ENCODE results near the gene GASK1B. TPM values are rescaled to one million over a fixed set of nuclear protein-coding genes. Genes with fewer than 3 reads are reported as not detected.

Gene GASK1B
- total and polyA plus RNA-seq, 5 donors from 2014 or later, result not detected

DNA sequence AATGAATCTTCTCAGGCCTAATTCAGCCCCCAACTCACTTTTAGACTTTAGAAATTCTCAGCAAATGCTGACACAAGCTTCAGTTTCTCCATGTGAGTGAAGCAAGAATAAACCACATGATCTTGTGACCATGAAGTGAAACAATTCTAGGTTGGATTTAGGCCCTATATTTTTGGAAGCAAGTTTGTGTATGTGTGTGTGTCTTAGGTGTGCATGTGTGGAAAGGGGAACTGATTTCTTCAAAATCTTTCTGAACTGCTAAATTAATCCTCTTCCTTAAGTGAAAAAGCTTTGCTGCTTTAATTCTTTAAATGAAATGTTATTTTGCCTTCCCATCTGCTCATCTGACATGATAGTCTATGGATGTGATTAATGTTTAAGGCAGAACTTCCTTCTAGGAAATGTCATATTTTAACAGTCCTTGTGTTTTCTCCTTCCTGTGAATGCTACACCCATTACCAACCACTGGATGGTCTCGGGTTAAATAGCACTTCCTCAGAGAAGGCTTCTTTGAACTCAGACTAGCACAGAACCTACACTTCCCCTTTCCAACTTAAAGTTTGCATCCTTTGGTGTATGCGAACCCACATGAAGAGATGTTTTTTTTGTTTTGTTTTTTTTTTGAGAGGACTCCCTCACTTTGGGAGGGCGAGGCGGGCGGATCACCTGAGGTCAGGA is 36.3 kb upstream of the GASK1B start:
- no peak for DNase-seq
- H3K4me3 ChIP-seq (ENCODE audit: low read depth, low read length), result no peak overlapping the region
- H3K27me3 ChIP-seq (ENCODE audit: control insufficient read depth, insufficient read depth, low read length), result no peaks in the 10 kb centered on the region
- Mint-ChIP-seq H3K27me3 (peaks cover 24% of the 10 kb centered on the region), H3K4me3 (no peak overlapping the region), H3K36me3 (no peaks in the 10 kb centered on the region), H3K9me3 (peaks cover 0 to 3% (median 2%) of the 10 kb centered on the region in 7 donors), H3K27ac (no peak overlapping the region), H3K4me1 (peaks cover 0 to 4% (median 0%) of the 10 kb centered on the region in 4 donors)
- H3K4me1 ChIP-seq (ENCODE audit: control insufficient read depth, insufficient read depth, low read length, poor library complexity, severe bottlenecking), result no peaks in the 10 kb centered on the region
- H3K36me3 ChIP-seq (ENCODE audit: control insufficient read depth, insufficient read depth, low read length), result no peaks in the 10 kb centered on the region
- H3K9me3 ChIP-seq (ENCODE audit: control insufficient read depth in 2 of 2, low read length in 2 of 2), result no peaks in the 10 kb centered on the region
- H3K27ac ChIP-seq (ENCODE audit: insufficient read depth, low read length, poor library complexity, severe bottlenecking), result no peak overlapping the region
- ATAC-seq (ENCODE audit: low read depth in 2 of 2), result no peak

GRCh38 chr4:158203929-158204328 is 31.1 kb upstream of the GASK1B start:
- Mint-ChIP-seq H3K9me3 (peaks cover 0 to 3% (median 0%) of the 10 kb centered on the region in 7 donors), H3K27me3 (peaks cover 4% of the 10 kb centered on the region), H3K27ac (no peak overlapping the region), H3K4me3 (no peak overlapping the region), H3K36me3 (no peaks in the 10 kb centered on the region), H3K4me1 (no peaks in the 10 kb centered on the region)
- DNase-seq, result no peak
- no peaks in the 10 kb centered on the region for H3K4me1 ChIP-seq (ENCODE audit: control insufficient read depth, insufficient read depth, low read length, poor library complexity, severe bottlenecking)
- no peaks in the 10 kb centered on the region for H3K27me3 ChIP-seq (ENCODE audit: control insufficient read depth, insufficient read depth, low read length)
- no peak overlapping the region for H3K4me3 ChIP-seq (ENCODE audit: low read depth, low read length)
- H3K36me3 ChIP-seq (ENCODE audit: control insufficient read depth, insufficient read depth, low read length), result no peaks in the 10 kb centered on the region
- ATAC-seq (ENCODE audit: low read depth in 2 of 2), result no peak
- H3K27ac ChIP-seq (ENCODE audit: insufficient read depth, low read length, poor library complexity, severe bottlenecking), result no peak overlapping the region
- no peaks in the 10 kb centered on the region for H3K9me3 ChIP-seq (ENCODE audit: control insufficient read depth in 2 of 2, low read length in 2 of 2)

- Histone ChIP-seq H3K36me3 (ENCODE audit: control insufficient read depth, insufficient read depth, low read length) (no peaks in the 10 kb centered on the region), H3K9me3 (ENCODE audit: control insufficient read depth in 2 of 2, low read length in 2 of 2) (no peaks in the 10 kb centered on the region), H3K27ac (ENCODE audit: insufficient read depth, low read length, poor library complexity, severe bottlenecking) (no peak overlapping the region), H3K4me1 (ENCODE audit: control insufficient read depth, insufficient read depth, low read length, poor library complexity, severe bottlenecking) (no peaks in the 10 kb centered on the region), H3K27me3 (ENCODE audit: control insufficient read depth, insufficient read depth, low read length) (no peaks in the 10 kb centered on the region), H3K4me3 (ENCODE audit: low read depth, low read length) (no peak overlapping the region)
- Mint-ChIP-seq H3K27ac (no peak overlapping the region), H3K36me3 (no peaks in the 10 kb centered on the region), H3K9me3 (peaks cover 0 to 3% (median 0%) of the 10 kb centered on the region in 7 donors), H3K27me3 (peaks cover 4% of the 10 kb centered on the region), H3K4me1 (no peaks in the 10 kb centered on the region), H3K4me3 (no peak overlapping the region)
- no peak for ATAC-seq (ENCODE audit: low read depth in 2 of 2)
- DNase-seq, result no peak
These were observed 30.6 kb upstream of the GASK1B start for GRCh38 chr4:158203436-158203835.

DNA sequence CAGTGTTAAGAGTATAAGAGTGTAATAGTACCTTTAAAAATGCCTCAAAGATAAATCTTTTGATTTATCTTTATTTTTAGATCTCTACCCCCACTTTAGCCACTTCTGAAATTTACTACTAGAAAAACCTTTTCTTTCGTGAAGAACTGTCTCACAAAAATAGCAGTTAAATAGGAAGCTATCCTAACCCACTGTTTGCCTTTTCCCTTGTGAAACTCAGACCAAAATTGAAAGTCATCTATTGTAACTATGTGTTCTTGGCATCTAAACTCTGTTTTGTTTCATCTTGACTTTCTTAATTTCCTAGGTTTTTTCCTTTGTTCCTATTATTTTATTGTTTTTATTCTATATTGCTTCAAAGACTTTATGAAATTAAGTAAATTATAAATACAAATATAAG is 29.7 kb upstream of the GASK1B start:
- Histone ChIP-seq H3K36me3 (ENCODE audit: control insufficient read depth, insufficient read depth, low read length) (no peaks in the 10 kb centered on the region), H3K27ac (ENCODE audit: insufficient read depth, low read length, poor library complexity, severe bottlenecking) (no peak overlapping the region), H3K4me1 (ENCODE audit: control insufficient read depth, insufficient read depth, low read length, poor library complexity, severe bottlenecking) (no peaks in the 10 kb centered on the region), H3K27me3 (ENCODE audit: control insufficient read depth, insufficient read depth, low read length) (no peaks in the 10 kb centered on the region), H3K9me3 (ENCODE audit: control insufficient read depth in 2 of 2, low read length in 2 of 2) (no peaks in the 10 kb centered on the region), H3K4me3 (ENCODE audit: low read depth, low read length) (no peak overlapping the region)
- no peak overlapping the region for H3K4me3 Mint-ChIP-seq
- no peaks in the 10 kb centered on the region for H3K4me1 Mint-ChIP-seq
- no peaks in the 10 kb centered on the region for H3K36me3 Mint-ChIP-seq
- no peak overlapping the region for H3K27ac Mint-ChIP-seq
- no peak for DNase-seq
- peaks cover 2% of the 10 kb centered on the region for H3K27me3 Mint-ChIP-seq
- ATAC-seq (ENCODE audit: low read depth in 2 of 2), result no peak
- H3K9me3 Mint-ChIP-seq, result peaks cover 0 to 2% (median 0%) of the 10 kb centered on the region in 7 donors

DNA sequence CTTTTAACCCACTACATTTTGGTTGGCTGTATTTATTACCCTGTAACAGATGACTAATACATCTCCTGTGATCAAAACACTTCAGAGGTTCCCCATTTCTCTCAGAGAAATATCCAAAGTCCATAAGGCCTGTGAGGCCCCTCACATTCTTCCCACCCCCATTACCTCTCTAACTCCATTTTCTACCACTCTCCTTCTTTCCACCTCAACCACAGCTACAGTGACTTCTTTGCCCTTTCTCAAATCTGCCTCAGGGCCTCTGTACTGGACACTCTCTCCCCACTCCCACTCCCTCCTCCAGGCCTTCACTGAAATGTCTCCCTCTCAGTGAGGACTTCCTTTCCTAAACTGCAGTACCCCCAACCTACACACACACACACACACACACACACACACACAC is 29.1 kb upstream of the GASK1B start:
- no peak for DNase-seq
- Histone ChIP-seq H3K4me1 (ENCODE audit: control insufficient read depth, insufficient read depth, low read length, poor library complexity, severe bottlenecking) (no peaks in the 10 kb centered on the region), H3K36me3 (ENCODE audit: control insufficient read depth, insufficient read depth, low read length) (no peaks in the 10 kb centered on the region), H3K27me3 (ENCODE audit: control insufficient read depth, insufficient read depth, low read length) (no peaks in the 10 kb centered on the region), H3K27ac (ENCODE audit: insufficient read depth, low read length, poor library complexity, severe bottlenecking) (no peak overlapping the region), H3K4me3 (ENCODE audit: low read depth, low read length) (no peak overlapping the region), H3K9me3 (ENCODE audit: control insufficient read depth in 2 of 2, low read length in 2 of 2) (no peaks in the 10 kb centered on the region)
- Mint-ChIP-seq H3K36me3 (no peaks in the 10 kb centered on the region), H3K27me3 (no peaks in the 10 kb centered on the region), H3K27ac (no peak overlapping the region), H3K4me1 (no peaks in the 10 kb centered on the region), H3K9me3 (peaks cover 0 to 2% (median 0%) of the 10 kb centered on the region in 7 donors), H3K4me3 (no peak overlapping the region)
- ATAC-seq (ENCODE audit: low read depth in 2 of 2), result no peak

GRCh38 chr4:158201322-158201721 is 28.5 kb upstream of the GASK1B start:
- no peak overlapping the region for H3K27ac ChIP-seq (ENCODE audit: insufficient read depth, low read length, poor library complexity, severe bottlenecking)

GRCh38 chr4:158200214-158200613 is 27.4 kb upstream of the GASK1B start:
- Mint-ChIP-seq H3K4me3 (no peak overlapping the region), H3K27me3 (no peaks in the 10 kb centered on the region), H3K9me3 (peaks cover 0 to 2% (median 0%) of the 10 kb centered on the region in 7 donors), H3K4me1 (no peaks in the 10 kb centered on the region), H3K36me3 (no peaks in the 10 kb centered on the region), H3K27ac (no peak overlapping the region)
- Histone ChIP-seq H3K27me3 (ENCODE audit: control insufficient read depth, insufficient read depth, low read length) (no peaks in the 10 kb centered on the region), H3K36me3 (ENCODE audit: control insufficient read depth, insufficient read depth, low read length) (no peaks in the 10 kb centered on the region), H3K27ac (ENCODE audit: insufficient read depth, low read length, poor library complexity, severe bottlenecking) (no peak overlapping the region), H3K9me3 (ENCODE audit: control insufficient read depth in 2 of 2, low read length in 2 of 2) (no peaks in the 10 kb centered on the region), H3K4me1 (ENCODE audit: control insufficient read depth, insufficient read depth, low read length, poor library complexity, severe bottlenecking) (no peaks in the 10 kb centered on the region), H3K4me3 (ENCODE audit: low read depth, low read length) (no peak overlapping the region)
- ATAC-seq (ENCODE audit: low read depth in 2 of 2) (no peak), DNase-seq (no peak)

More at GRCh38 chr4:158201322-158201721, 28.5 kb upstream of the GASK1B start:
- ATAC-seq (ENCODE audit: low read depth in 2 of 2) (no peak), DNase-seq (no peak)
- Histone ChIP-seq H3K9me3 (ENCODE audit: control insufficient read depth in 2 of 2, low read length in 2 of 2) (no peaks in the 10 kb centered on the region), H3K4me3 (ENCODE audit: low read depth, low read length) (no peak overlapping the region), H3K27me3 (ENCODE audit: control insufficient read depth, insufficient read depth, low read length) (no peaks in the 10 kb centered on the region), H3K4me1 (ENCODE audit: control insufficient read depth, insufficient read depth, low read length, poor library complexity, severe bottlenecking) (no peaks in the 10 kb centered on the region), H3K36me3 (ENCODE audit: control insufficient read depth, insufficient read depth, low read length) (no peaks in the 10 kb centered on the region)
- Mint-ChIP-seq H3K27ac (no peak overlapping the region), H3K9me3 (peaks cover 0 to 2% (median 0%) of the 10 kb centered on the region in 7 donors), H3K4me3 (no peak overlapping the region), H3K27me3 (no peaks in the 10 kb centered on the region), H3K36me3 (no peaks in the 10 kb centered on the region), H3K4me1 (no peaks in the 10 kb centered on the region)

DNA sequence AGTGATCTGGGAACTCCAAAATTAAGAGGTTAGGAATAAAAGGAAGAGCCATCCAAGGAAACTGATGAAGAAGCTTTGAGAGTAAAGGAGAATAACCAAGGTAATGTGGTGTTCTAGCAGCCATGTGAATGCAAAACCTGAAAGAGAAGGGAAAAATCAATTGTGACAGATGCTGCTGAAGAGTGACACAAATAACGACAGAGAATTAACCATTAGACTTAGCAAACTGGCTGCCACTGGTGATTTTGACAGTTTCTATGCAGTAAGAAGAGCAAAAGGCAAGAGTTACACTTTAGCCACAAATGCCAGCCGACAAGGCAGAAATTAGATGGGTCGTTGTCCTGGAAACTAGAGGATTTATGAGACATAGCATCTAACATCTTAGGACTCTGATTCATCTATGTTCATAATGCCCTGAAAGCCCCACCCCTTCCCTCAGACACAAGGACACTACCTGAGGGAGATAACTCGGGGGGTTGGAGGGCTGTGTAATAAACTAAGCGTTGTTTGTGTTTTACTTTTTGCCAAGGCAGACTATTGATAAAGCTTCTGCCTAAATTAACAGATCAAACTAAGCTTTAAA is 24.5 kb upstream of the GASK1B start:
- Histone ChIP-seq H3K4me1 (ENCODE audit: control insufficient read depth, insufficient read depth, low read length, poor library complexity, severe bottlenecking) (no peaks in the 10 kb centered on the region), H3K4me3 (ENCODE audit: low read depth, low read length) (no peak overlapping the region), H3K36me3 (ENCODE audit: control insufficient read depth, insufficient read depth, low read length) (no peaks in the 10 kb centered on the region), H3K9me3 (ENCODE audit: control insufficient read depth in 2 of 2, low read length in 2 of 2) (no peaks in the 10 kb centered on the region), H3K27me3 (ENCODE audit: control insufficient read depth, insufficient read depth, low read length) (no peaks in the 10 kb centered on the region), H3K27ac (ENCODE audit: insufficient read depth, low read length, poor library complexity, severe bottlenecking) (no peak overlapping the region)
- H3K4me3 Mint-ChIP-seq, result no peak overlapping the region
- H3K27ac Mint-ChIP-seq, result no peak overlapping the region
- DNase-seq, result no peak
- no peaks in the 10 kb centered on the region for H3K4me1 Mint-ChIP-seq
- peaks cover 0 to 2% (median 0%) of the 10 kb centered on the region in 7 donors for H3K9me3 Mint-ChIP-seq
- no peak for ATAC-seq (ENCODE audit: low read depth in 2 of 2)
- no peaks in the 10 kb centered on the region for H3K27me3 Mint-ChIP-seq
- H3K36me3 Mint-ChIP-seq, result no peaks in the 10 kb centered on the region
